ENCODE measurements around the gene TEX261.

Gene TEX261

GRCh38 chr2:70946832-70947442 lies 47.7 kb downstream of the TEX261 start:
- Histone ChIP-seq H3K4me1 (ENCODE audit: control insufficient read depth, insufficient read depth, low read length) (peaks cover 6% of the 10 kb centered on the region), H3K4me3 (ENCODE audit: low read depth, low read length) (peak overlapping the region; percentile 1), H3K9ac (ENCODE audit: low read depth, low read length) (no peak overlapping the region), H3K36me3 (ENCODE audit: control insufficient read depth, insufficient read depth, low read length) (no peaks in the 10 kb centered on the region), H3K27me3 (ENCODE audit: control insufficient read depth, insufficient read depth, low read length) (peaks cover 71% of the 10 kb centered on the region), H3K9me3 (ENCODE audit: control insufficient read depth, insufficient read depth, low read length) (no peaks in the 10 kb centered on the region)

- Histone ChIP-seq H3K9ac (ENCODE audit: low read depth, low read length) (no peak overlapping the region), H3K9me3 (ENCODE audit: control insufficient read depth, insufficient read depth, low read length) (no peaks in the 10 kb centered on the region), H3K4me3 (ENCODE audit: low read depth, low read length) (no peak overlapping the region), H3K27me3 (ENCODE audit: control insufficient read depth, insufficient read depth, low read length) (peaks cover 93% of the 10 kb centered on the region), H3K36me3 (ENCODE audit: control insufficient read depth, insufficient read depth, low read length) (no peaks in the 10 kb centered on the region), H3K4me1 (ENCODE audit: control insufficient read depth, insufficient read depth, low read length) (peaks cover 14% of the 10 kb centered on the region)
These were observed 50.5 kb downstream of the TEX261 start for GRCh38 chr2:70944111-70944690.

GRCh38 chr2:70943205-70943871 lies 51.3 kb downstream of the TEX261 start:
- Histone ChIP-seq H3K36me3 (ENCODE audit: control insufficient read depth, insufficient read depth, low read length) (no peaks in the 10 kb centered on the region), H3K9ac (ENCODE audit: low read depth, low read length) (no peak overlapping the region), H3K4me1 (ENCODE audit: control insufficient read depth, insufficient read depth, low read length) (peaks cover 18% of the 10 kb centered on the region), H3K27me3 (ENCODE audit: control insufficient read depth, insufficient read depth, low read length) (peaks cover 91% of the 10 kb centered on the region), H3K9me3 (ENCODE audit: control insufficient read depth, insufficient read depth, low read length) (no peaks in the 10 kb centered on the region), H3K4me3 (ENCODE audit: low read depth, low read length) (no peak overlapping the region)

GRCh38 chr2:70942396-70943204 lies 52.1 kb downstream of the TEX261 start:
- Histone ChIP-seq H3K4me1 (ENCODE audit: control insufficient read depth, insufficient read depth, low read length) (peaks cover 20% of the 10 kb centered on the region), H3K27me3 (ENCODE audit: control insufficient read depth, insufficient read depth, low read length) (peaks cover 89% of the 10 kb centered on the region), H3K36me3 (ENCODE audit: control insufficient read depth, insufficient read depth, low read length) (no peaks in the 10 kb centered on the region)

GRCh38 chr2:70941701-70942100 lies 53.0 kb downstream of the TEX261 start:
- H3K27me3 ChIP-seq (ENCODE audit: control insufficient read depth, insufficient read depth, low read length): peaks cover 83% of the 10 kb centered on the region
- no peaks in the 10 kb centered on the region for H3K36me3 ChIP-seq (ENCODE audit: control insufficient read depth, insufficient read depth, low read length)
- peaks cover 23% of the 10 kb centered on the region for H3K4me1 ChIP-seq (ENCODE audit: control insufficient read depth, insufficient read depth, low read length)
- no peak overlapping the region for H3K9ac ChIP-seq (ENCODE audit: low read depth, low read length)
- no peaks in the 10 kb centered on the region for H3K9me3 ChIP-seq (ENCODE audit: control insufficient read depth, insufficient read depth, low read length)
- no peak overlapping the region for H3K4me3 ChIP-seq (ENCODE audit: low read depth, low read length)

More at GRCh38 chr2:70942396-70943204, 52.1 kb downstream of the TEX261 start:
- H3K9ac ChIP-seq (ENCODE audit: low read depth, low read length): no peak overlapping the region
- H3K4me3 ChIP-seq (ENCODE audit: low read depth, low read length): no peak overlapping the region
- H3K9me3 ChIP-seq (ENCODE audit: control insufficient read depth, insufficient read depth, low read length): no peaks in the 10 kb centered on the region

GRCh38 chr2:70941186-70941585 lies 53.5 kb downstream of the TEX261 start:
- Histone ChIP-seq H3K4me3 (ENCODE audit: low read depth, low read length) (no peak overlapping the region), H3K4me1 (ENCODE audit: control insufficient read depth, insufficient read depth, low read length) (peaks cover 23% of the 10 kb centered on the region), H3K27me3 (ENCODE audit: control insufficient read depth, insufficient read depth, low read length) (peaks cover 83% of the 10 kb centered on the region), H3K9me3 (ENCODE audit: control insufficient read depth, insufficient read depth, low read length) (no peaks in the 10 kb centered on the region), H3K36me3 (ENCODE audit: control insufficient read depth, insufficient read depth, low read length) (no peaks in the 10 kb centered on the region), H3K9ac (ENCODE audit: low read depth, low read length) (no peak overlapping the region)

GRCh38 chr2:70939839-70940580 lies 54.7 kb downstream of the TEX261 start:
- Histone ChIP-seq H3K27me3 (ENCODE audit: control insufficient read depth, insufficient read depth, low read length) (peaks cover 77% of the 10 kb centered on the region), H3K4me1 (ENCODE audit: control insufficient read depth, insufficient read depth, low read length) (peaks cover 27% of the 10 kb centered on the region), H3K9ac (ENCODE audit: low read depth, low read length) (no peak overlapping the region), H3K9me3 (ENCODE audit: control insufficient read depth, insufficient read depth, low read length) (no peaks in the 10 kb centered on the region), H3K36me3 (ENCODE audit: control insufficient read depth, insufficient read depth, low read length) (no peaks in the 10 kb centered on the region), H3K4me3 (ENCODE audit: low read depth, low read length) (peak overlapping the region; percentile 53)

GRCh38 chr2:70939001-70939838 lies 55.5 kb downstream of the TEX261 start:
- Histone ChIP-seq H3K36me3 (ENCODE audit: control insufficient read depth, insufficient read depth, low read length) (no peaks in the 10 kb centered on the region), H3K27me3 (ENCODE audit: control insufficient read depth, insufficient read depth, low read length) (peaks cover 78% of the 10 kb centered on the region), H3K9ac (ENCODE audit: low read depth, low read length) (no peak overlapping the region), H3K9me3 (ENCODE audit: control insufficient read depth, insufficient read depth, low read length) (no peaks in the 10 kb centered on the region), H3K4me1 (ENCODE audit: control insufficient read depth, insufficient read depth, low read length) (peaks cover 27% of the 10 kb centered on the region), H3K4me3 (ENCODE audit: low read depth, low read length) (peak overlapping the region; percentile 53)

GRCh38 chr2:70938586-70938950 lies 56.1 kb downstream of the TEX261 start:
- H3K9ac ChIP-seq (ENCODE audit: low read depth, low read length): no peak overlapping the region

GRCh38 chr2:70937866-70938585 lies 56.6 kb downstream of the TEX261 start:
- no peaks in the 10 kb centered on the region for H3K9me3 ChIP-seq (ENCODE audit: control insufficient read depth, insufficient read depth, low read length)
- H3K36me3 ChIP-seq (ENCODE audit: control insufficient read depth, insufficient read depth, low read length): no peaks in the 10 kb centered on the region
- no peak overlapping the region for H3K4me3 ChIP-seq (ENCODE audit: low read depth, low read length)
- H3K27me3 ChIP-seq (ENCODE audit: control insufficient read depth, insufficient read depth, low read length): peaks cover 78% of the 10 kb centered on the region
- H3K9ac ChIP-seq (ENCODE audit: low read depth, low read length): no peak overlapping the region
- peaks cover 24% of the 10 kb centered on the region for H3K4me1 ChIP-seq (ENCODE audit: control insufficient read depth, insufficient read depth, low read length)

More at GRCh38 chr2:70938586-70938950, 56.1 kb downstream of the TEX261 start:
- Histone ChIP-seq H3K4me1 (ENCODE audit: control insufficient read depth, insufficient read depth, low read length) (peaks cover 27% of the 10 kb centered on the region), H3K4me3 (ENCODE audit: low read depth, low read length) (peak overlapping the region; percentile 53), H3K27me3 (ENCODE audit: control insufficient read depth, insufficient read depth, low read length) (peaks cover 75% of the 10 kb centered on the region), H3K36me3 (ENCODE audit: control insufficient read depth, insufficient read depth, low read length) (no peaks in the 10 kb centered on the region), H3K9me3 (ENCODE audit: control insufficient read depth, insufficient read depth, low read length) (no peaks in the 10 kb centered on the region)
